ENCODE data around the gene TBC1D3I.
"Not testable (repeated sequence)": the region's sequence is repeated elsewhere in the genome, so short reads cannot be mapped to it uniquely, and the experiment has no call there.

DNA sequence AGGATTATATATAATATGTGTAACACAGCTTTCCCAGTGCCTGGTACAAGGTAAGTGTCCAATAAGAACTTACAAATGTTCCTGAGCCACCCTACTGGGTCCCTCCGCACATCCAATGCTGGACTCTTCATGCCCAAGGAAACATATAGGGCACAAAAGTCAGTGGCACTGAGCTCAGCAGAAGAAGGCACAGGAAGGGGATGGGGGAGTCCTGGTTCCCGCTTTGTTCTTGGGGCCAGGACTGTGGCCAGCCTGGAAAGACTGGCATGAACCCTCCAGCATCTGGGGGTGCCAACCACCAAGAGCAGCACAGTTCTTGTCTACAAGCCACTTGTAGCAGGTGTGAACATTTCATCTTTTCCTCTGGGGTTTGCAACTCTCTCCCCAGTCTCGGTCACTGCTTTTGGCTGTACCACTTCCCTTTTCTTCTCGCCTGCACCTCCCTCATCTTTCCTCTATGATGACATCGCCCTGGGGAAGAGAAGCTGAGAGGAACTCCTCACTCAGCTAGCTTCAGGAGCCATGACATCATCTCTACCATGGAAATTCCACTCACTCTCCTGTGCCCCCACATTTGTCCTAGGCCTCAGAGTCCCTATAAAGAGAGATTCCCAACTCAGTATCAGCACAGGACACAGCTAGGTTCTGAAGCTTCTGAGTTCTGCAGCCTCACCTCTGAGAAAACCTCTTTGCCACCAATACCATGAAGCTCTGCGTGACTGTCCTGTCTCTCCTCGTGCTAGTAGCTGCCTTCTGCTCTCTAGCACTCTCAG is 53.7 kb downstream of the TBC1D3I start, which contains the start of gene CCL4L2:
- not testable (repeated sequence) for TF ChIP-seq MZF1 (tag by site-specific recombination; IDR thresholded peaks at IDR 0.05; ENCODE audit: borderline replicate concordance); HOXC10 (CRISPR knock-in tag; IDR thresholded peaks at IDR 0.05); ZNF664 (tag by site-specific recombination; IDR thresholded peaks at IDR 0.05); ZNF658 (tag by site-specific recombination; IDR thresholded peaks at IDR 0.05); BCL11B (tag by site-specific recombination; IDR thresholded peaks at IDR 0.05; ENCODE audit: low read depth)
- TF ChIP-seq, protein P1, sequence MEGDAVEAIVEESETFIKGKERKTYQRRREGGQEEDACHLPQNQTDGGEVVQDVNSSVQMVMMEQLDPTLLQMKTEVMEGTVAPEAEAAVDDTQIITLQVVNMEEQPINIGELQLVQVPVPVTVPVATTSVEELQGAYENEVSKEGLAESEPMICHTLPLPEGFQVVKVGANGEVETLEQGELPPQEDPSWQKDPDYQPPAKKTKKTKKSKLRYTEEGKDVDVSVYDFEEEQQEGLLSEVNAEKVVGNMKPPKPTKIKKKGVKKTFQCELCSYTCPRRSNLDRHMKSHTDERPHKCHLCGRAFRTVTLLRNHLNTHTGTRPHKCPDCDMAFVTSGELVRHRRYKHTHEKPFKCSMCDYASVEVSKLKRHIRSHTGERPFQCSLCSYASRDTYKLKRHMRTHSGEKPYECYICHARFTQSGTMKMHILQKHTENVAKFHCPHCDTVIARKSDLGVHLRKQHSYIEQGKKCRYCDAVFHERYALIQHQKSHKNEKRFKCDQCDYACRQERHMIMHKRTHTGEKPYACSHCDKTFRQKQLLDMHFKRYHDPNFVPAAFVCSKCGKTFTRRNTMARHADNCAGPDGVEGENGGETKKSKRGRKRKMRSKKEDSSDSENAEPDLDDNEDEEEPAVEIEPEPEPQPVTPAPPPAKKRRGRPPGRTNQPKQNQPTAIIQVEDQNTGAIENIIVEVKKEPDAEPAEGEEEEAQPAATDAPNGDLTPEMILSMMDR (tag by site-specific recombination; IDR thresholded peaks at IDR 0.05) = not testable (repeated sequence)
- TF ChIP-seq, protein P2, sequence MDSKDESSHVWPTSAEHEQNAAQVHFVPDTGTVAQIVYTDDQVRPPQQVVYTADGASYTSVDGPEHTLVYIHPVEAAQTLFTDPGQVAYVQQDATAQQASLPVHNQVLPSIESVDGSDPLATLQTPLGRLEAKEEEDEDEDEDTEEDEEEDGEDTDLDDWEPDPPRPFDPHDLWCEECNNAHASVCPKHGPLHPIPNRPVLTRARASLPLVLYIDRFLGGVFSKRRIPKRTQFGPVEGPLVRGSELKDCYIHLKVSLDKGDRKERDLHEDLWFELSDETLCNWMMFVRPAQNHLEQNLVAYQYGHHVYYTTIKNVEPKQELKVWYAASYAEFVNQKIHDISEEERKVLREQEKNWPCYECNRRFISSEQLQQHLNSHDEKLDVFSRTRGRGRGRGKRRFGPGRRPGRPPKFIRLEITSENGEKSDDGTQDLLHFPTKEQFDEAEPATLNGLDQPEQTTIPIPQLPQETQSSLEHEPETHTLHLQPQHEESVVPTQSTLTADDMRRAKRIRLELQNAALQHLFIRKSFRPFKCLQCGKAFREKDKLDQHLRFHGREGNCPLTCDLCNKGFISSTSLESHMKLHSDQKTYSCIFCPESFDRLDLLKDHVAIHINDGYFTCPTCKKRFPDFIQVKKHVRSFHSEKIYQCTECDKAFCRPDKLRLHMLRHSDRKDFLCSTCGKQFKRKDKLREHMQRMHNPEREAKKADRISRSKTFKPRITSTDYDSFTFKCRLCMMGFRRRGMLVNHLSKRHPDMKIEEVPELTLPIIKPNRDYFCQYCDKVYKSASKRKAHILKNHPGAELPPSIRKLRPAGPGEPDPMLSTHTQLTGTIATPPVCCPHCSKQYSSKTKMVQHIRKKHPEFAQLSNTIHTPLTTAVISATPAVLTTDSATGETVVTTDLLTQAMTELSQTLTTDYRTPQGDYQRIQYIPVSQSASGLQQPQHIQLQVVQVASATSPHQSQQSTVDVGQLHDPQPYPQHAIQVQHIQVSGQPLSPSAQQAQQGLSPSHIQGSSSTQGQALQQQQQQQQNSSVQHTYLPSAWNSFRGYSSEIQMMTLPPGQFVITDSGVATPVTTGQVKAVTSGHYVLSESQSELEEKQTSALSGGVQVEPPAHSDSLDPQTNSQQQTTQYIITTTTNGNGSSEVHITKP (tag by site-specific recombination; IDR thresholded peaks at IDR 0.05) = not testable (repeated sequence)
- TF ChIP-seq, protein P3, sequence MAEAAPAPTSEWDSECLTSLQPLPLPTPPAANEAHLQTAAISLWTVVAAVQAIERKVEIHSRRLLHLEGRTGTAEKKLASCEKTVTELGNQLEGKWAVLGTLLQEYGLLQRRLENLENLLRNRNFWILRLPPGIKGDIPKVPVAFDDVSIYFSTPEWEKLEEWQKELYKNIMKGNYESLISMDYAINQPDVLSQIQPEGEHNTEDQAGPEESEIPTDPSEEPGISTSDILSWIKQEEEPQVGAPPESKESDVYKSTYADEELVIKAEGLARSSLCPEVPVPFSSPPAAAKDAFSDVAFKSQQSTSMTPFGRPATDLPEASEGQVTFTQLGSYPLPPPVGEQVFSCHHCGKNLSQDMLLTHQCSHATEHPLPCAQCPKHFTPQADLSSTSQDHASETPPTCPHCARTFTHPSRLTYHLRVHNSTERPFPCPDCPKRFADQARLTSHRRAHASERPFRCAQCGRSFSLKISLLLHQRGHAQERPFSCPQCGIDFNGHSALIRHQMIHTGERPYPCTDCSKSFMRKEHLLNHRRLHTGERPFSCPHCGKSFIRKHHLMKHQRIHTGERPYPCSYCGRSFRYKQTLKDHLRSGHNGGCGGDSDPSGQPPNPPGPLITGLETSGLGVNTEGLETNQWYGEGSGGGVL (tag by site-specific recombination; IDR thresholded peaks at IDR 0.05) = not testable (repeated sequence)
